Esophagus muscularis mucosa (tissue), 4 donors: Measurements from ENCODE around the gene TXNRD3. TPM values are rescaled to one million over a fixed set of nuclear protein-coding genes. Genes with fewer than 3 reads are reported as not detected.

Experiments used
- DNase-seq: peaks from one replicate; pipeline ENCODE4 v3.0.0-alpha.2; 2017; ENCODE audit errors: extremely low spot score
- H3K27ac ChIP-seq, 4 donors: fragments of 200-600 bp; sonication (generic); replicated peaks in 1 of 4; 1 replicate in 3 of 4; 2 replicates in 1 of 4; pipeline ENCODE4 v1.5.1; 2016 to 2019; ENCODE audit warnings: mild to moderate bottlenecking in 1 of 4
- H3K27me3 ChIP-seq, 4 donors: fragments of 200-600 bp; sonication (generic); one replicate each; pipeline versions ENCODE4 v1.5.1 to v1.6.0; 2016 to 2019
- H3K36me3 ChIP-seq, 4 donors: fragments of 200-600 bp; sonication (generic); one replicate each; pipeline ENCODE4 v1.5.1; 2016 to 2019
- H3K4me1 ChIP-seq, 4 donors: fragments of 200-600 bp; sonication (generic); one replicate each; pipeline ENCODE4 v1.5.1; 2016 to 2019
- H3K4me3 ChIP-seq, 4 donors: fragments of 200-600 bp; sonication (generic); 1 replicate in 2 of 4; 2 replicates in 2 of 4; pipeline ENCODE4 v1.5.1; 2016 to 2019; ENCODE audit warnings: mild to moderate bottlenecking in 4 of 4, moderate library complexity in 1 of 4
- H3K9me3 ChIP-seq, 4 donors: fragments of 200-600 bp; sonication (generic); 1 replicate in 3 of 4; 2 replicates in 1 of 4; pipeline ENCODE4 v1.5.1; 2016 to 2019
- CTCF ChIP-seq, 3 experiments: fragments of 200-600 bp in 2 of 3; fragments of 450-650 bp in 1 of 3; sonication (generic) in 2 of 3; IDR thresholded peaks; one replicate each; pipeline ENCODE4 v1.5.1; 2017 to 2019; ENCODE audit warnings: antibody characterized with exemption in 3 of 3, mild to moderate bottlenecking in 2 of 3, moderate library complexity in 1 of 3
- EP300 ChIP-seq: sonication (generic); formaldehyde crosslinking; IDR thresholded peaks from one replicate; pipeline ENCODE4 v1.6.1; 2017; ENCODE audit warnings: antibody characterized with exemption
- POLR2A ChIP-seq: fragments of 450-650 bp; IDR thresholded peaks from one replicate; pipeline ENCODE4 v1.6.1; 2017; ENCODE audit warnings: antibody characterized with exemption, moderate library complexity, mild to moderate bottlenecking, low read depth
- POLR2AphosphoS5 ChIP-seq, 2 donors: sonication (generic); formaldehyde crosslinking; IDR thresholded peaks; one replicate each; pipeline ENCODE4 v1.6.1; 2017; ENCODE audit warnings: antibody characterized with exemption in 2 of 2
- WGBS: methylation state at CpG from one replicate; pipeline ENCODE4 v1.1.5; 2018; 5-methylcytosine and 5-hydroxymethylcytosine counted together
- intact Hi-C: fragments of 100-400 bp; cut with DNase I; formaldehyde crosslinking; loops from one replicate; pipeline ENCODE4 v1.15.1; 2023
- total RNA-seq, 4 donors: library from RNA; depleted of rRNA; stranded (reverse); fragments of >200 nt; gene quantifications; one replicate each; pipeline versions ENCODE4 v1.1.0 to v1.2.1, GENCODE V29; 2016

The TXNRD3 gene
- total RNA-seq, 4 donors from 2014 or later = 12.8 to 23.7 (median 18.7) TPM

- H3K36me3 ChIP-seq = no peaks in the 10 kb centered on the region
- no peak overlapping the region for H3K4me3 ChIP-seq
- intact Hi-C loops = no loop called here
- peak; percentile 86 for DNase-seq
- no peak for TF ChIP-seq CTCF (IDR thresholded peaks at IDR 0.05)
- no peak for TF ChIP-seq POLR2A
- no peak for TF ChIP-seq POLR2AphosphoS5 (IDR thresholded peaks at IDR 0.05)
- TF ChIP-seq EP300 = no peak
- H3K27me3 ChIP-seq = no peaks in the 10 kb centered on the region
- peaks cover 2 to 3% (median 3%) of the 10 kb centered on the region in 4 donors for H3K4me1 ChIP-seq
- H3K9me3 ChIP-seq = no peaks in the 10 kb centered on the region
- WGBS = 50% methylated on average over 5 of the region's 7 CpGs
- no peak overlapping the region for H3K27ac ChIP-seq
These were observed 29.4 kb upstream of the TXNRD3 start for GRCh38 chr3:126684218-126684751.

DNA sequence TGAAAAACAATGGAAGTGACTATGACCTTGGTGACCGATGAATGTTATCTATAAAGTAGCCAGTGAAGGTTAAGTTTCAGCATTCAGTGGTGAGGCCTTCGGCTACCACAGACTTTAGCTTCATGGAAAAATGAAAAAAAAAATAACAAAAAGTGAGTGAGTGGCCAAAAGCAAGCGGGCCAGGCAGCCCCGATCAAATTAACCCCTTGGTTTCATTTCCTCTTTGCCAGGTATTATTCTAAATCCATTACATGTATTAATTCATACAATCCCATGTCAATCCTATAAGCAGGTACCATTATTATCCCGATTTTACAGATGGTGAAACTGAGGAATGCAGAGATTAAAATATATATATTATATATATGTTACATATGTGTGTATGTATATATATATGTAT, 28.1 kb upstream of the TXNRD3 start:
- Histone ChIP-seq H3K27me3 (peaks cover 0 to 11% (median 0%) of the 10 kb centered on the region in 4 donors), H3K4me1 (peaks cover 5 to 9% (median 7%) of the 10 kb centered on the region in 4 donors), H3K27ac (no peak overlapping the region), H3K4me3 (no peak overlapping the region), H3K36me3 (no peaks in the 10 kb centered on the region), H3K9me3 (no peaks in the 10 kb centered on the region)
- intact Hi-C loops = no loop called here
- no peak for TF ChIP-seq POLR2A
- no peak for TF ChIP-seq EP300
- TF ChIP-seq POLR2AphosphoS5 (IDR thresholded peaks at IDR 0.05) = no peak
- TF ChIP-seq CTCF (IDR thresholded peaks at IDR 0.05) = no peak
- no peak for DNase-seq
- WGBS = 76% methylated on average over 5 of the region's 5 CpGs

DNA sequence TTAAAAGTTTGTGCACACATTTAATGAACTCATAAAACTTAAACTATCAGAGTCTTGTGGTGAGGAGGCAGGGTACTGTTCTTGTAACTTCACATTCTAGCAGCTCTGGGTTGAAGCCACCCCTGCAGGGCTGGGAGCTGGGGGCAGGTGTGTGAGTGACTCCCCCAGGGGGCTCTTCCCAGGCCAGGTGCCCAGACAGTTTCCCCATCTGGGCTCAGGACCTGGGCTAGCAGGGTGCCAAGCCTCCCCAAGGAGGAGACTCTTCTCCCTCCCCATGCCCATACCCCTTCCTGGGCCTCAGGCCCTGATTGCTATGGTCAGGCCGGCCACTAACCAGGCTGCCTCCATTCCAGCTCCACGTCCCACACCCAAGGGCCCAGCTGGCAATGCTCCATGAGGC, 27.1 kb upstream of the TXNRD3 start:
- H3K4me3 ChIP-seq = no peak overlapping the region
- peaks cover 0 to 15% (median 0%) of the 10 kb centered on the region in 4 donors for H3K27me3 ChIP-seq
- no peaks in the 10 kb centered on the region for H3K9me3 ChIP-seq
- DNase-seq = peak; percentile 80
- 74% methylated on average over 2 of the region's 2 CpGs for WGBS
- no peak overlapping the region for H3K27ac ChIP-seq
- no peaks in the 10 kb centered on the region for H3K36me3 ChIP-seq
- peaks cover 5 to 9% (median 7%) of the 10 kb centered on the region in 4 donors for H3K4me1 ChIP-seq
- intact Hi-C loops = no loop called here
- TF ChIP-seq POLR2A (no peak), POLR2AphosphoS5 (IDR thresholded peaks at IDR 0.05) (no peak), EP300 (no peak), CTCF (IDR thresholded peaks at IDR 0.05) (no peak)

DNA sequence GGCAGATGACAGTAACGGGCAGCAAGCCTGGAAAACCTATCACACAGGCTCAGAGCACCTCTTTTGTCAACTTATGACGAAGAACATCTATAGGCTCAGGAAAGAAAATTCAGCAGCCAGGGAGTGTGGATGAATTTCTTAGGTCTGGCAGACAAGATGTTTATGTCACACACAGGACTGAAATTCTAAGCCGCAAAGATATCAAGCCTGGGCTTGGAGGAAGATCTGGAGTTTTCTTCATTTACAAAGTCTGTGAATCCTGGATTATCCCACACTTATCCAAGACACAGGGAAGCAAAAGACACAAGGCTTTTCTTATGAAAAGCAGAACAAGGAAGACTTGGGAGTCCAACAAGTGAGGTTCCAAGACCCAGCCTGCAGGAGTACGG, 25.7 kb upstream of the TXNRD3 start:
- Histone ChIP-seq H3K4me3 (no peak overlapping the region), H3K4me1 (peaks cover 5 to 9% (median 7%) of the 10 kb centered on the region in 4 donors), H3K27ac (no peak overlapping the region), H3K27me3 (peaks cover 0 to 15% (median 0%) of the 10 kb centered on the region in 4 donors), H3K36me3 (no peaks in the 10 kb centered on the region), H3K9me3 (no peaks in the 10 kb centered on the region)
- intact Hi-C loops = no loop called here
- TF ChIP-seq POLR2AphosphoS5 (IDR thresholded peaks at IDR 0.05) = no peak
- TF ChIP-seq POLR2A = no peak
- TF ChIP-seq EP300 = no peak
- TF ChIP-seq CTCF (IDR thresholded peaks at IDR 0.05) = no peak
- DNase-seq = peak; percentile 66
- 88% methylated on average over 4 of the region's 4 CpGs for WGBS
